HepG2 (cell line): ENCODE results near the gene ADGRG1. TPM values are rescaled to one million over a fixed set of nuclear protein-coding genes. Genes with fewer than 3 reads are reported as not detected.

Experiments
- ATAC-seq: fragments of 200-7000 bp; cut with Tn5 transposase; 3 replicates; pipeline ENCODE4 v1.9.1; 2020; ENCODE audit warnings: mild to moderate bottlenecking, moderate library complexity
- BruUV-seq: library from RNA; stranded (reverse); fragments of 400-500 nt; replicated peaks from 2 replicates; lab custom pipeline; 2021; lab: Mats Ljungman, UMichigan
- CTCF ChIA-PET: fragments of 300-600 bp; formaldehyde crosslinking; extraction: SDS; loops from one replicate; lab custom pipeline; 2021; ENCODE audit warnings: low total read pairs, inconsistent platforms, low intra/inter-chr PET ratio; lab: Yijun Ruan, JAX
- POLR2A ChIA-PET: fragments of 350-600 bp; sonication (Branson Sonifier 250); formaldehyde crosslinking; loops from one replicate; lab custom pipeline; 2020; ENCODE audit warnings: antibody characterized with exemption, inconsistent platforms; lab: Yijun Ruan, JAX
- DNase-seq: peaks from one replicate; pipeline ENCODE4 v3.0.0-alpha.2; 2015; ENCODE audit warnings: low spot score
- FAIRE-seq: peaks from 3 replicates; lab custom pipeline; 2011; peaks lifted over from hg19 to GRCh38; lab: Jason Lieb, UNC
- H2AFZ ChIP-seq: one replicate; pipeline ENCODE4 v1.6.1; 2011; ENCODE audit warnings: low read length, inconsistent platforms
- H3K27ac ChIP-seq: fragments of 300-600 bp; 3 replicates; pipeline ENCODE4 v1.8.0; 2011; ENCODE audit warnings: mixed run types, mild to moderate bottlenecking, mixed read lengths, low read length, inconsistent platforms; ENCODE audit not compliant: insufficient read depth; ENCODE audit errors: extremely low read length
- H3K27me3 ChIP-seq, 2 experiments: fragments of 200-600 bp in 1 of 2; 2 replicates in 1 of 2; 3 replicates in 1 of 2; pipeline versions ENCODE4 v1.6.0 to v1.8.0; 2011; ENCODE audit warnings: low read length in 2 of 2, mild to moderate bottlenecking in 2 of 2, moderate library complexity in 2 of 2, inconsistent platforms in 1 of 2; ENCODE audit not compliant: insufficient read depth in 2 of 2, control insufficient read depth in 1 of 2
- H3K36me3 ChIP-seq, 2 experiments: fragments of 200-600 bp in 1 of 2; replicated peaks in 1 of 2; 2 replicates in 1 of 2; 3 replicates in 1 of 2; pipeline versions ENCODE4 v1.5.1 to v1.8.0; 2011; ENCODE audit warnings: low read length in 2 of 2, inconsistent platforms in 1 of 2; ENCODE audit not compliant: insufficient read depth in 2 of 2, control insufficient read depth in 1 of 2
- H3K4me1 ChIP-seq: 2 replicates; pipeline ENCODE4 v1.5.1; 2012; ENCODE audit warnings: low read length, inconsistent platforms; ENCODE audit not compliant: insufficient read depth
- H3K4me2 ChIP-seq: 2 replicates; pipeline ENCODE4 v1.6.0; 2011; ENCODE audit warnings: low read depth, low read length, inconsistent platforms
- H3K4me3 ChIP-seq, 3 experiments: fragments of 200-600 bp in 1 of 3; sonication (generic), shearing (Covaris generic) in 1 of 3; replicated peaks in 1 of 3; 2 replicates each; pipeline ENCODE4 v1.5.1; 2011 to 2016; ENCODE audit warnings: low read length in 3 of 3, inconsistent platforms in 2 of 3, low read depth in 2 of 3, mild to moderate bottlenecking in 2 of 3, control low read depth in 1 of 3, mixed read lengths in 1 of 3; ENCODE audit not compliant: insufficient read depth in 1 of 3
- H3K79me2 ChIP-seq: one replicate; pipeline ENCODE4 v1.6.1; 2011; ENCODE audit warnings: low read length, inconsistent platforms; ENCODE audit not compliant: insufficient read depth
- H3K9ac ChIP-seq: 2 replicates; pipeline ENCODE4 v1.6.0; 2011; ENCODE audit warnings: mild to moderate bottlenecking, low read depth, low read length, inconsistent platforms; ENCODE audit not compliant: insufficient read depth
- H3K9me3 ChIP-seq: 2 replicates; pipeline ENCODE4 v1.5.1; 2012; ENCODE audit warnings: mild to moderate bottlenecking, low read length
- H4K20me1 ChIP-seq: 2 replicates; pipeline ENCODE4 v1.6.0; 2011; ENCODE audit warnings: inconsistent platforms, mild to moderate bottlenecking, low read length, moderate library complexity; ENCODE audit not compliant: insufficient read depth
- ATM ChIP-seq: fragments of 450-650 bp; IDR thresholded peaks from 2 replicates; pipeline ENCODE4 v1.7.1; 2017; ENCODE audit warnings: mild to moderate bottlenecking, borderline replicate concordance
- BRD4 ChIP-seq: sonication (generic); formaldehyde crosslinking; IDR thresholded peaks from 2 replicates; pipeline ENCODE4 v1.4.0; 2020; ENCODE audit warnings: missing genetic modification reagents
- FOXP1 ChIP-seq, 2 experiments: fragments of 450-650 bp in 1 of 2; IDR thresholded peaks; 2 replicates each; pipeline ENCODE4 v1.6.1; 2017 to 2018; ENCODE audit warnings: antibody characterized with exemption in 1 of 2
- LRRFIP1 ChIP-seq: sonication (generic); formaldehyde crosslinking; conservative IDR thresholded peaks from 2 replicates; pipeline ENCODE4 v1.4.0; 2020; ENCODE audit warnings: missing genetic modification reagents
- REPIN1 ChIP-seq: sonication (generic); formaldehyde crosslinking; IDR thresholded peaks from 2 replicates; pipeline ENCODE4 v1.8.0; 2022; ENCODE audit warnings: missing genetic modification reagents, low read depth, mild to moderate bottlenecking, borderline replicate concordance
- THYN1 ChIP-seq: sonication (generic); formaldehyde crosslinking; IDR thresholded peaks from 2 replicates; pipeline ENCODE4 v1.8.1; 2023; ENCODE audit warnings: low read depth, mild to moderate bottlenecking, moderate library complexity, missing genetic modification reagents, borderline replicate concordance
- XBP1 ChIP-seq: sonication (generic); formaldehyde crosslinking; IDR thresholded peaks from 2 replicates; pipeline ENCODE4 v1.5.0; 2020; ENCODE audit warnings: missing genetic modification reagents
- XRCC5 ChIP-seq: fragments of 200-400 bp; formaldehyde crosslinking; optimal IDR thresholded peaks from 2 replicates; pipeline ENCODE3; 2017; ENCODE audit warnings: mild to moderate bottlenecking, low read length
- ZNF20 ChIP-seq: sonication (generic); formaldehyde crosslinking; IDR thresholded peaks from 2 replicates; pipeline ENCODE4 v1.4.0; 2020; ENCODE audit warnings: mild to moderate bottlenecking, moderate library complexity, missing genetic modification reagents
- ZNF274 ChIP-seq: sonication (generic); formaldehyde crosslinking; IDR thresholded peaks from 2 replicates; pipeline ENCODE4 v1.5.1; 2020; ENCODE audit warnings: mild to moderate bottlenecking, missing genetic modification reagents
- ZNF552 ChIP-seq: sonication (generic); formaldehyde crosslinking; IDR thresholded peaks from 2 replicates; pipeline ENCODE4 v1.9.0; 2022; ENCODE audit warnings: missing genetic modification reagents, mild to moderate bottlenecking, borderline replicate concordance
- ZNF576 ChIP-seq: sonication (generic); formaldehyde crosslinking; IDR thresholded peaks from 2 replicates; pipeline ENCODE4 v1.4.0; 2020; ENCODE audit warnings: mild to moderate bottlenecking, missing genetic modification reagents
- ZNF747 ChIP-seq: sonication (generic); formaldehyde crosslinking; IDR thresholded peaks from 2 replicates; pipeline ENCODE4 v1.8.1; 2023; ENCODE audit warnings: missing genetic modification reagents, mild to moderate bottlenecking, borderline replicate concordance
- ZSCAN12 ChIP-seq: sonication (generic); formaldehyde crosslinking; IDR thresholded peaks from 2 replicates; pipeline ENCODE4 v1.9.0; 2021; ENCODE audit warnings: mild to moderate bottlenecking, missing genetic modification reagents
- WGBS: methylation state at CpG from one replicate; pipeline ENCODE4 v1.1.6; 2017; ENCODE audit warnings: low lambda C conversion rate; 5-methylcytosine and 5-hydroxymethylcytosine counted together
- in situ Hi-C: cut with HindIII; loops from 2 replicates; pipeline ENCODE4 v1.10.0; 2017; ENCODE audit warnings: low pct_unique_long_range_greater_than_20kb; ENCODE audit not compliant: extremely low pct_ligation_motif_present
- intact Hi-C: fragments of 100-400 bp; cut with micrococcal nuclease; formaldehyde crosslinking; loops from one replicate; pipeline ENCODE4 v1.10.0; 2022; ENCODE audit not compliant: unreplicated experiment
- polyA plus RNA-seq, 8 experiments: library from polyadenylated mRNA; depleted of rRNA in 3 of 8; stranded (reverse) in 7 of 8; unstranded in 1 of 8; fragments of >200 nt; fragmentation: Illumina TruSeq in 4 of 8; extraction: Trizol in 4 of 8; gene quantifications; 2 replicates each; pipeline versions ENCODE4 v1.2.1 to v1.2.3, GENCODE V29; 2011 to 2016; ENCODE audit warnings: low read depth in 4 of 8, missing spikeins in 1 of 8, mixed read lengths in 1 of 8; ENCODE audit not compliant: insufficient read depth in 1 of 8
- total RNA-seq, 5 experiments: library from RNA; depleted of rRNA; stranded (reverse); fragments of >200 nt; fragmentation: Illumina TruSeq; extraction: Trizol; gene quantifications; 2 replicates each; pipeline ENCODE4 v1.2.3, GENCODE V29; 2016; ENCODE audit warnings: low read depth in 1 of 5

The ADGRG1 gene
- total and polyA plus RNA-seq, 2 of the 13 experiments (the other 11 are each of a cell fraction or from before 2014, with no cell fraction given): 2.7 to 5.9 TPM

DNA sequence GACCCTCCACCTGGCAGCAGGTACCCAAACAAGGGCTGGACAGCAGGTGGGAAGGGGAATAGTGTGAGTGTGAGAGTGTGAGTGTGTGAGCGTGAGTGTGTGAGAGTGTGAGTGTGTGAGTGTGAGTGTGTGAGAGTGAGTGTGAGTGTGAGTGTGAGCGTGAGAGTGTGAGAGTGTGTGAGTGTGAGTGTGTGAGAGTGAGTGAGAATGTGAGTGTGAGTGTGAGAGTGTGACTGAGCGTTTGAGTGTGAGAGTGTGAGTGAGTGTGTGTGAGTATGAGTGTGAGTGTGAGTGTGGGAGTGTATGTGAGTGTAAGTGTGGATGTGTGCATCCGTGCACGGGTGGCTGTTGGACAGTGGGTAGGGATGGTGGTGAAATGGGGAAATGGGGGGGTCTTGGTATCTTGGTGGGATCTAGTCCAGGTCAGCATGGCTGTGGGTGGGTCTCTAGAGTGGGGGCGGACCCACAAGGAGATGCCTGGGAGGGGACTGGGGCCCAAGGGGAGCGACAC, 408 bp downstream of the ADGRG1 start:
- POLR2A ChIA-PET: interaction anchor here (0.8 to 1.1 kb wide), 4 partner anchors 9 to 106 kb away, joined by 3 to 5 read pairs (median 3); no protein-coding TSS in a partner anchor
- no peak overlapping the region for H3K9ac ChIP-seq
- no peak overlapping the region for H3K4me2 ChIP-seq
- BruUV-seq: no TSS peak
- in situ Hi-C loops: no loop called here
- ATAC-seq (no peak), FAIRE-seq (peak; percentile 30), DNase-seq (no peak)
- intact Hi-C loops: no loop called here
- WGBS: 91% methylated on average over 5 of the region's 7 CpGs
- peaks cover 30% of the 10 kb centered on the region for H3K4me1 ChIP-seq
- H3K36me3 ChIP-seq: no peaks in the 10 kb centered on the region
- H3K27ac ChIP-seq: no peak overlapping the region
- no peaks in the 10 kb centered on the region for H4K20me1 ChIP-seq
- H3K27me3 ChIP-seq: no peaks in the 10 kb centered on the region
- no peak overlapping the region for H2AFZ ChIP-seq
- CTCF ChIA-PET: interaction anchor here (0.9 to 1.7 kb wide), 2 partner anchors 20 to 28 kb away, joined by 3 to 4 read pairs; no protein-coding TSS in a partner anchor
- H3K9me3 ChIP-seq: no peaks in the 10 kb centered on the region
- H3K4me3 ChIP-seq: no peak overlapping the region
- no peaks in the 10 kb centered on the region for H3K79me2 ChIP-seq
- TF ChIP-seq BRD4 (CRISPR knock-in tag) (no peak), ZNF747 (no peak), XBP1 (CRISPR knock-in tag) (no peak), ZNF552 (CRISPR knock-in tag) (no peak), REPIN1 (no peak), LRRFIP1 (no peak), ATM (peak; percentile 86; the same call in 1 of the 2 replicates), ZNF274 (CRISPR knock-in tag) (no peak), FOXP1 (IDR thresholded peaks at IDR 0.05) (0 out of 2 replicates have a peak, but pooled peaks have one; percentile 37), FOXP1 (CRISPR knock-in tag; IDR thresholded peaks at IDR 0.05) (no peak), ZSCAN12 (CRISPR knock-in tag) (no peak), THYN1 (CRISPR knock-in tag) (no peak), ZNF576 (CRISPR knock-in tag) (no peak), XRCC5 (no peak), ZNF20 (CRISPR knock-in tag) (no peak)
